Dermis microvascular lymphatic vessel endothelial cell (primary cell): ENCODE results near the gene LTB4R. TPM values are rescaled to one million over a fixed set of nuclear protein-coding genes. Genes with fewer than 3 reads are reported as not detected.
"Not testable (repeated sequence)": the region's sequence is repeated elsewhere in the genome, so short reads cannot be mapped to it uniquely, and the experiment has no call there.

Experiments
- DNase-seq, 2 donors: peaks; one replicate each; pipeline versions ENCODE4 v3.0.0 to v3.0.0-alpha.2; 2010; ENCODE audit warnings: low read depth in 2 of 2
- total RNA-seq: library from RNA; depleted of rRNA; stranded (reverse); fragments of >200 nt; gene quantifications from 2 replicates; pipeline ENCODE4 v1.2.1, GENCODE V29; 2014

LTB4R gene
- total RNA-seq, 1 donor from 2014 or later = 2.2 TPM

GRCh38 chr14:24342889-24343288, 31.6 kb downstream of the LTB4R start:
- no peak for DNase-seq

- DNase-seq = no peak
Observed at GRCh38 chr14:24343795-24344660, 32.7 kb downstream of the LTB4R start.

GRCh38 chr14:24347134-24347533, 35.8 kb downstream of the LTB4R start:
- DNase-seq = no peak

GRCh38 chr14:24348186-24348585, 36.9 kb downstream of the LTB4R start:
- DNase-seq = no peak

GRCh38 chr14:24349742-24350141, 38.4 kb downstream of the LTB4R start:
- DNase-seq = no peak

- DNase-seq = no peak
Observed at GRCh38 chr14:24351517-24351916, 40.2 kb downstream of the LTB4R start.

GRCh38 chr14:24353559-24354481, 42.5 kb downstream of the LTB4R start:
- DNase-seq = no peak

- not testable (repeated sequence) for DNase-seq
Observed at GRCh38 chr14:24354482-24354825, 43.2 kb downstream of the LTB4R start.

- DNase-seq = no peak
Observed at GRCh38 chr14:24355009-24355408, 43.7 kb downstream of the LTB4R start.

- DNase-seq = no peak
Observed at GRCh38 chr14:24356208-24356607, 44.9 kb downstream of the LTB4R start.

GRCh38 chr14:24360281-24360680, 49.0 kb downstream of the LTB4R start:
- no peak for DNase-seq

- DNase-seq = no peak
Observed at GRCh38 chr14:24361326-24361725, 50.0 kb downstream of the LTB4R start.

GRCh38 chr14:24362241-24362960, 51.1 kb downstream of the LTB4R start:
- no peak for DNase-seq

GRCh38 chr14:24363401-24363800, 52.1 kb downstream of the LTB4R start:
- no peak for DNase-seq

- no peak for DNase-seq
Observed at GRCh38 chr14:24364841-24365240, 53.5 kb downstream of the LTB4R start.

GRCh38 chr14:24365600-24366412, 54.5 kb downstream of the LTB4R start:
- DNase-seq = peak; percentile 86 to 97

GRCh38 chr14:24366413-24366720, 55.1 kb downstream of the LTB4R start:
- no peak for DNase-seq

- DNase-seq = peak; percentile 7 to 88
Observed at GRCh38 chr14:24366721-24367513, 55.6 kb downstream of the LTB4R start.
